A549 (cell line): ENCODE measurements around the gene BCL2L15.

Source experiments
- CEBPB ChIP-seq, 2 experiments: fragments of >200 bp in 1 of 2; sonication (Bioruptor Twin) in 1 of 2; formaldehyde crosslinking in 1 of 2; IDR thresholded peaks; 2 replicates each; pipeline ENCODE4 v1.6.1; 2012 to 2016
- CHD2 ChIP-seq: fragments of 150-350 bp; IDR thresholded peaks from 2 replicates; pipeline ENCODE4 v1.6.1; 2014; ENCODE audit warnings: low read length; ENCODE audit not compliant: partially characterized antibody
- CTCF ChIP-seq: fragments of >200 bp; sonication (Bioruptor Twin); formaldehyde crosslinking; IDR thresholded peaks from 3 replicates; pipeline ENCODE4 v1.5.1; 2016
- EHMT2 ChIP-seq: fragments of 200-600 bp; sonication (generic); IDR thresholded peaks from 2 replicates; pipeline ENCODE4 v1.6.1; 2016; ENCODE audit warnings: antibody characterized with exemption, low read depth, mild to moderate bottlenecking, moderate library complexity
- HMGXB4 ChIP-seq: fragments of 250-450 bp; sonication (Bioruptor Pico); IDR thresholded peaks from 2 replicates; pipeline ENCODE4 v1.5.0; 2021; ENCODE audit warnings: mild to moderate bottlenecking, moderate library complexity, borderline replicate concordance
- JUN ChIP-seq, 2 experiments: fragments of >200 bp; sonication (Bioruptor Twin); formaldehyde crosslinking; IDR thresholded peaks; 2 replicates in 1 of 2; 3 replicates in 1 of 2; pipeline ENCODE4 v1.6.1; 2016 to 2017
- MYC ChIP-seq: IDR thresholded peaks from 2 replicates; pipeline ENCODE4 v1.6.1; 2012; ENCODE audit warnings: mild to moderate bottlenecking, inconsistent platforms, low read length, improper control_type of control experiment, borderline replicate concordance
- POLR2A ChIP-seq: IDR thresholded peaks from 2 replicates; pipeline ENCODE4 v1.6.1; 2012; ENCODE audit warnings: mild to moderate bottlenecking, low read length
- RAD21 ChIP-seq, 2 experiments: fragments of >200 bp in 1 of 2; sonication (Bioruptor Twin) in 1 of 2; formaldehyde crosslinking in 1 of 2; IDR thresholded peaks in 1 of 2; conservative IDR thresholded peaks in 1 of 2; 2 replicates in 1 of 2; 3 replicates in 1 of 2; pipeline ENCODE4 v1.6.1; 2012 to 2018; ENCODE audit warnings: inconsistent platforms in 1 of 2
- RNF2 ChIP-seq: fragments of 200-600 bp; sonication (generic); IDR thresholded peaks from 2 replicates; pipeline ENCODE4 v1.6.1; 2016; ENCODE audit warnings: low read depth, mild to moderate bottlenecking, antibody characterized with exemption, moderate library complexity, borderline replicate concordance
- ZC3H11A ChIP-seq: fragments of 450-650 bp; IDR thresholded peaks from 2 replicates; pipeline ENCODE4 v1.6.1; 2014; ENCODE audit warnings: antibody characterized with exemption, mild to moderate bottlenecking
- ZSCAN20 ChIP-seq: fragments of 250-450 bp; sonication (Bioruptor Pico); IDR thresholded peaks from 2 replicates; pipeline ENCODE4 v1.8.0; 2022; ENCODE audit warnings: mild to moderate bottlenecking, moderate library complexity

- TF ChIP-seq CTCF, result no peak
- no peak for TF ChIP-seq EHMT2
- no peak for TF ChIP-seq CEBPB (IDR thresholded peaks at IDR 0.05)
- TF ChIP-seq CHD2, result no peak
- TF ChIP-seq RAD21 (conservative IDR thresholded peaks at IDR 0.05 in 1 of 2, IDR thresholded peaks at IDR 0.05 in 1 of 2), result no peak
- TF ChIP-seq ZSCAN20 (CRISPR knock-in tag), result no peak
- TF ChIP-seq HMGXB4 (CRISPR knock-in tag), result no peak
- no peak for TF ChIP-seq ZC3H11A
- no peak for TF ChIP-seq JUN (IDR thresholded peaks at IDR 0.05)
- no peak for TF ChIP-seq POLR2A
- no peak for TF ChIP-seq RNF2
- TF ChIP-seq MYC, result no peak
Observed at GRCh38 chr1:113901191-113901590, 13.8 kb upstream of the BCL2L15 start.
